ENCODE data around the gene C1QL4. TPM values are rescaled to one million over a fixed set of nuclear protein-coding genes. Genes with fewer than 3 reads are reported as not detected.

The C1QL4 gene
- total RNA-seq, 1 experiment from 2014 or later: 2.1 TPM

DNA sequence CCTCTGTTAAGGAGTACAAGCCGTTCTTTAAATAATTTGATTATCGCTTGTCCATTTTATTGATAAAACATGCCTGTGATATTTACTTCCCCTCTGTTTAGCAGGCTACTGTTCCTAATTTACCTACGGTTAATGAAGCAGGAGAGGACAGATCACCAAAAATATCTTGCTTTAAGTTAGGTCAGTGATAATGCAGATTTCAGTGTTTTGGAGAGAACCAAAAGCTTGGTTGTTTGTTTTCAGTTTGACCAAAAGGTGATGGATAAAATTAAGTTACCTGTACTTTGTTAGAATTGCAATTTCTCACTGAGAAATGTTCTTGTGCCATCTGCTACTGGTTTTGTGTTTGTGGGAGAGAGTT, 31.2 kb upstream of the C1QL4 start:
- H3K27ac ChIP-seq (ENCODE audit: low read length): peak overlapping the region; percentile 87

DNA sequence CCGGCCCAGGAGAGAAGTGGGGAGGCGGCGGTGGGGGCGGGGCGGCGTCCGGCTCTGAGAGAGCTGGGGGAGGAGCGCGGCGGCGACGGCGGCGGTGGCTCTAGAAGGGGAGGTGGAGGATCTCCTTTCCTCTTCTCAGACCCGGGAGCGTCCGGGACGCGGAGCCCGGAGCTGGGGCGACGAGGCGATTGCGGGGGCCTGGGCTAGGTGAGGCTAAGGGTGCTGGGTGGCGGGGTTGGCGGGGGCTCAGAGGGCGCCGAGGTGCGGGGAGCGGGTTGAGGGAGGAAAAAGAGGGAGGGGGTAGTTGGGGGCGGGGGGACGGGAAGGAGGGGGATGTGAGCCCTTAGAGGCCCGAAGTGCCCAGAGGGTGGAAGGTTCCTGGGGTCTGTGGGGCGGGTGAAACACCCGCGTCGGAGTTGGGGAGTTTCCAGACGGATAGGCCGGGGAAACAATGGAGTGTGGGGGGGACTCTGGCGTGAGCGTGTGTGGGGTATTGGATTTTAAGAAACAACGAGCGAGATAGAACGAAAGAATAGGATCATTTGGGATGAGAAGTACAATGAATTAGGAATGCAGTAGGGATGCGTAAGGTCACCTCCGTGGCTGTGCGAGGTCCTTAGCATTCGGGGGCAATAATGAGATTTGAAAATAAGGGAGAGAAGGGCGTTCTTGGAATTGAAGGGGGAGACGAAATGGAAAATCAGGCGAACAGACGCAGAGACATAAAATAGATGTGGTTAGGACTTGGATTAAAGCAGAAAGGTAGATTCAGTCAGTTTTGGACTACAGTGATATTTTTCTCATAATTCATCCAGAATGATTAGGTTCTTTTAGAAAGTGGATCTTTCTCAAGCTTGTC, 30.6 kb upstream of the C1QL4 start, which contains the start of gene SPATS2:
Gene SPATS2 (plus strand): TSS at position 82 of the 859 bp plus-strand sequence. CDS start 93,551 bp downstream, outside the sequence.
- TF ChIP-seq TCF7L2 (IDR thresholded peaks at IDR 0.05; ENCODE audit: low read depth, low read length) (no peak), POLR2AphosphoS5 (IDR thresholded peaks at IDR 0.05; ENCODE audit: low read depth, low read length) (no peak), SIN3A (IDR thresholded peaks at IDR 0.05; ENCODE audit: borderline replicate concordance, insufficient read depth, low read depth, low read length) (0 out of 2 replicates have a peak, but pooled peaks have one; percentile 42)
- BruUV-seq (replicated peaks): TSS peak; percentile 86
- intact Hi-C loops (cut with micrococcal nuclease; ENCODE audit: unreplicated experiment): no loop called here
- ChIA-PET POLR2A (interaction anchor here (0.6 to 1.2 kb wide), 7 partner anchors 21 to 146 kb away, joined by 4 to 9 read pairs (median 5); partner anchors contain the start of gene TROAP), CTCF (interaction anchor here (1.7 to 2.0 kb wide), 2 partner anchors 9 to 146 kb away, joined by 7 to 11 read pairs; no protein-coding TSS in a partner anchor)
- Histone ChIP-seq H3K9me3 (ENCODE audit: control insufficient read depth, insufficient read depth, low read depth, low read length) (no peaks in the 10 kb centered on the region), H3K4me1 (ENCODE audit: control insufficient read depth, insufficient read depth, low read length) (peaks cover 18% of the 10 kb centered on the region), H3K4me3 (ENCODE audit: low read depth in 2 of 2, low read length in 2 of 2) (peak within 1 kb of the TSS; percentile 78 to 82), H3K27me3 (ENCODE audit: control insufficient read depth, insufficient read depth, low read length) (no peaks in the 10 kb centered on the region), H3K36me3 (ENCODE audit: control insufficient read depth, insufficient read depth, low read length) (no peaks in the 10 kb centered on the region; the same call in 1 of the 2 replicates), H3K27ac (ENCODE audit: low read length) (peak within 1 kb of the TSS; percentile 92)
- in situ Hi-C loops (cut with HindIII; ENCODE audit: low pct_unique_long_range_greater_than_20kb, low sequenced_read_pairs): loop anchor here (25.0 kb wide), 1 partner anchor 145 kb away; no protein-coding TSS in a partner anchor
- ATAC-seq (peak; percentile 14), DNase-seq (ENCODE audit: low read depth, low spot score) (no peak)

More for the DNA sequence above, 31.2 kb upstream of the C1QL4 start:
- POLR2A ChIA-PET: no interaction called here
- DNase-seq (ENCODE audit: low read depth, low spot score) (no peak), ATAC-seq (no peak)
- in situ Hi-C loops (cut with HindIII; ENCODE audit: low pct_unique_long_range_greater_than_20kb, low sequenced_read_pairs): loop anchor here (25.0 kb wide), 1 partner anchor 144 kb away; no protein-coding TSS in a partner anchor
- H3K36me3 ChIP-seq (ENCODE audit: control insufficient read depth, insufficient read depth, low read length): no peaks in the 10 kb centered on the region; the same call in 1 of the 2 replicates
- peaks cover 18% of the 10 kb centered on the region for H3K4me1 ChIP-seq (ENCODE audit: control insufficient read depth, insufficient read depth, low read length)
- TF ChIP-seq SIN3A (IDR thresholded peaks at IDR 0.05; ENCODE audit: borderline replicate concordance, insufficient read depth, low read depth, low read length) (no peak), POLR2AphosphoS5 (IDR thresholded peaks at IDR 0.05; ENCODE audit: low read depth, low read length) (no peak), TCF7L2 (IDR thresholded peaks at IDR 0.05; ENCODE audit: low read depth, low read length) (no peak)
- TF ChIP-seq, protein P1, sequence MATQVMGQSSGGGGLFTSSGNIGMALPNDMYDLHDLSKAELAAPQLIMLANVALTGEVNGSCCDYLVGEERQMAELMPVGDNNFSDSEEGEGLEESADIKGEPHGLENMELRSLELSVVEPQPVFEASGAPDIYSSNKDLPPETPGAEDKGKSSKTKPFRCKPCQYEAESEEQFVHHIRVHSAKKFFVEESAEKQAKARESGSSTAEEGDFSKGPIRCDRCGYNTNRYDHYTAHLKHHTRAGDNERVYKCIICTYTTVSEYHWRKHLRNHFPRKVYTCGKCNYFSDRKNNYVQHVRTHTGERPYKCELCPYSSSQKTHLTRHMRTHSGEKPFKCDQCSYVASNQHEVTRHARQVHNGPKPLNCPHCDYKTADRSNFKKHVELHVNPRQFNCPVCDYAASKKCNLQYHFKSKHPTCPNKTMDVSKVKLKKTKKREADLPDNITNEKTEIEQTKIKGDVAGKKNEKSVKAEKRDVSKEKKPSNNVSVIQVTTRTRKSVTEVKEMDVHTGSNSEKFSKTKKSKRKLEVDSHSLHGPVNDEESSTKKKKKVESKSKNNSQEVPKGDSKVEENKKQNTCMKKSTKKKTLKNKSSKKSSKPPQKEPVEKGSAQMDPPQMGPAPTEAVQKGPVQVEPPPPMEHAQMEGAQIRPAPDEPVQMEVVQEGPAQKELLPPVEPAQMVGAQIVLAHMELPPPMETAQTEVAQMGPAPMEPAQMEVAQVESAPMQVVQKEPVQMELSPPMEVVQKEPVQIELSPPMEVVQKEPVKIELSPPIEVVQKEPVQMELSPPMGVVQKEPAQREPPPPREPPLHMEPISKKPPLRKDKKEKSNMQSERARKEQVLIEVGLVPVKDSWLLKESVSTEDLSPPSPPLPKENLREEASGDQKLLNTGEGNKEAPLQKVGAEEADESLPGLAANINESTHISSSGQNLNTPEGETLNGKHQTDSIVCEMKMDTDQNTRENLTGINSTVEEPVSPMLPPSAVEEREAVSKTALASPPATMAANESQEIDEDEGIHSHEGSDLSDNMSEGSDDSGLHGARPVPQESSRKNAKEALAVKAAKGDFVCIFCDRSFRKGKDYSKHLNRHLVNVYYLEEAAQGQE (IDR thresholded peaks at IDR 0.05; ENCODE audit: insufficient read depth in 1 of 2, low read depth in 2 of 2, low read length in 1 of 2): no peak
- TF ChIP-seq, protein P2, sequence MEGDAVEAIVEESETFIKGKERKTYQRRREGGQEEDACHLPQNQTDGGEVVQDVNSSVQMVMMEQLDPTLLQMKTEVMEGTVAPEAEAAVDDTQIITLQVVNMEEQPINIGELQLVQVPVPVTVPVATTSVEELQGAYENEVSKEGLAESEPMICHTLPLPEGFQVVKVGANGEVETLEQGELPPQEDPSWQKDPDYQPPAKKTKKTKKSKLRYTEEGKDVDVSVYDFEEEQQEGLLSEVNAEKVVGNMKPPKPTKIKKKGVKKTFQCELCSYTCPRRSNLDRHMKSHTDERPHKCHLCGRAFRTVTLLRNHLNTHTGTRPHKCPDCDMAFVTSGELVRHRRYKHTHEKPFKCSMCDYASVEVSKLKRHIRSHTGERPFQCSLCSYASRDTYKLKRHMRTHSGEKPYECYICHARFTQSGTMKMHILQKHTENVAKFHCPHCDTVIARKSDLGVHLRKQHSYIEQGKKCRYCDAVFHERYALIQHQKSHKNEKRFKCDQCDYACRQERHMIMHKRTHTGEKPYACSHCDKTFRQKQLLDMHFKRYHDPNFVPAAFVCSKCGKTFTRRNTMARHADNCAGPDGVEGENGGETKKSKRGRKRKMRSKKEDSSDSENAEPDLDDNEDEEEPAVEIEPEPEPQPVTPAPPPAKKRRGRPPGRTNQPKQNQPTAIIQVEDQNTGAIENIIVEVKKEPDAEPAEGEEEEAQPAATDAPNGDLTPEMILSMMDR (IDR thresholded peaks at IDR 0.05): no peak
- BruUV-seq (replicated peaks): no TSS peak
- intact Hi-C loops (cut with micrococcal nuclease; ENCODE audit: unreplicated experiment): no loop called here
- CTCF ChIA-PET: interaction anchor here (0.7 to 2.0 kb wide), 2 partner anchors 20 to 146 kb away, joined by 7 to 15 read pairs; no protein-coding TSS in a partner anchor
- no peaks in the 10 kb centered on the region for H3K27me3 ChIP-seq (ENCODE audit: control insufficient read depth, insufficient read depth, low read length)
- H3K9me3 ChIP-seq (ENCODE audit: control insufficient read depth, insufficient read depth, low read depth, low read length): no peaks in the 10 kb centered on the region
- H3K4me3 ChIP-seq (ENCODE audit: low read depth in 2 of 2, low read length in 2 of 2): peak overlapping the region; percentile 78 to 82

Data from Panc1 (cell line).